NOMO-1 treated with dmso at 0.1 percent for 144 hours (cell line): ENCODE data around the gene OBI1.

Source experiments
- DNase-seq: peaks from one replicate; lab custom pipeline; 2025; ENCODE audit not compliant: unreplicated experiment; lab: John Stamatoyannopoulos, UW

The OBI1 gene

GRCh38 chr13:78592584-78592983, 66.4 kb downstream of the OBI1 start:
- DNase-seq, result no peak

- DNase-seq, result no peak
Measured at GRCh38 chr13:78589206-78589605, 69.7 kb downstream of the OBI1 start.

DNA sequence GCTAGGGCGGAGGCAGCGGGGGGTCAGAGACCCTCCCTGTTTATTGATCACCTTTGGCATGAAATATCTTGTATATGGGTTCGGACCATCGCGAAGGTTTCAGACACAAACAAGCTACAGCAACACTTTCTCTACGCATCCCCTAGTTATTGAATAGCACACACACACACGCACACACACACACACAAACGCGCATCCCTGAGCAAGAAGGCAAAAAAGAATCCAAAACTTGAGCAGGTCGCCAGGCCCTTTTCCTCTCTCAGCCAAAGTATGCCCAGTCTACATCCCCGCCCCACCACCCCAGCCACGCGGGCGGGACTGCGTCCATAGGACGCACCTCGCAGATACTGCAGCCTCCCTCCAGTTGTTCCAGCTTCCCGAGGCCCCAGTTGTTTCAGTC, 71.6 kb downstream of the OBI1 start:
- DNase-seq, result no peak

DNA sequence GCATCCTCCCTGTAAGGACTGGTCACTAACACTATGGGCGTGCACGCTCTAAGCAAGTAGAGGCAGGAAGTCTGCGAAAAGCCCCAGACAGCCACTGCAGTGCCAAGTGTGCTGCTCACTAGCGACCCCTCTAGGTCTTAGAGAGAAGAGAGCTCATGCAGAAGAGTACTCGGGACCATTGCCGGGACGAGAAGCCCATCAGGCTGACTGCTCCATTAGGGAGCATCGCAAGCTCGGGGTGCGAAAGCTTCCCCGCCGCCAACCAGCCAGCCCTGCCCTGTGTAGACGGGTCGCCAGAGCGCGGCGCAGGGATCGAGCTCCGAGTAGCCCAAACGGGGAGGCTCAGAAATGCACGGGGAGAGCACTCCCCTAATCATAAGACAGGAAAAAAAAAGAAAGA, 72.2 kb downstream of the OBI1 start:
- DNase-seq, result no peak

GRCh38 chr13:78576261-78576660, 82.7 kb downstream of the OBI1 start:
- no peak for DNase-seq

DNA sequence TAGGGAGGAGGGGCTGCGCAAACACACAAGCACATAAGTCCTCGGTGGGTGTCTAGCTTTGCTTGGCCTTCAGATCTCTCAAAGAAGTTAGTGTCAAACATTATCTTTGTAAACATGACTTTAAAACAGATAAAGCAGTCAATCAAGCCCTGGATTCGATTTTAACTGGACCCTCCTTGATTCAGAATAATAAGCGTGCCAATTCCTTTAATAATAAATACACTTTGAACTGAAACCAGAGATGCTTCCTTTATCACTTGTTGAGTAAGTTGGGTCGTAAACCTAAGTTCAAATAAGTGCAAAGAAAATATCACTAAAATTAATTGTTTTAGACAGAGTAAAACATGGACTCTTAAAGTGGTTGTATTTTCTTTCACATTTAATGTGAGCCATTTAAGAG, 86.5 kb downstream of the OBI1 start:
- DNase-seq, result no peak

- DNase-seq, result no peak
Measured at GRCh38 chr13:78569029-78569428, 89.9 kb downstream of the OBI1 start.

GRCh38 chr13:78566631-78567030, 92.3 kb downstream of the OBI1 start:
- DNase-seq, result no peak
